ENCODE measurements around the gene PTPRQ.

DNA sequence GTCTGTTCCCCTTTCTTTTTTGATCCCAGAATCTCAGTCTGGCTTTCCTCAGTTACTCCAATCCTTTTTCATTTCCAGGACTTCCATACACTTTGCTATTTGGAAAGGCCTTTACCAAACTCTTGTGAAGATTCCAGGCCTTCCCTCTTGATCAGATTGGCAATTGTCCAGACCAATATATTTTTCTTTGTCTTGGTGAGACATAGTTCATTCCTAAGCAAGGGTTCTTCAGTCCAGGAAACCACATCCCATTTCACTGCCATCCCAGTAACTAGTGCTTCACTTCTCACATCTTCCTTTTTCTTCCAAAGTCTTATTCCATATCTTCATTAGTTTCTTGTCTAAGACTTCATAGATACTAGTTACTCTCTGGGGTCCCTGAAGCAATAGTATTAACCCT lies 2.1 kb upstream of the PTPRQ start:
- TF ChIP-seq, protein P1, sequence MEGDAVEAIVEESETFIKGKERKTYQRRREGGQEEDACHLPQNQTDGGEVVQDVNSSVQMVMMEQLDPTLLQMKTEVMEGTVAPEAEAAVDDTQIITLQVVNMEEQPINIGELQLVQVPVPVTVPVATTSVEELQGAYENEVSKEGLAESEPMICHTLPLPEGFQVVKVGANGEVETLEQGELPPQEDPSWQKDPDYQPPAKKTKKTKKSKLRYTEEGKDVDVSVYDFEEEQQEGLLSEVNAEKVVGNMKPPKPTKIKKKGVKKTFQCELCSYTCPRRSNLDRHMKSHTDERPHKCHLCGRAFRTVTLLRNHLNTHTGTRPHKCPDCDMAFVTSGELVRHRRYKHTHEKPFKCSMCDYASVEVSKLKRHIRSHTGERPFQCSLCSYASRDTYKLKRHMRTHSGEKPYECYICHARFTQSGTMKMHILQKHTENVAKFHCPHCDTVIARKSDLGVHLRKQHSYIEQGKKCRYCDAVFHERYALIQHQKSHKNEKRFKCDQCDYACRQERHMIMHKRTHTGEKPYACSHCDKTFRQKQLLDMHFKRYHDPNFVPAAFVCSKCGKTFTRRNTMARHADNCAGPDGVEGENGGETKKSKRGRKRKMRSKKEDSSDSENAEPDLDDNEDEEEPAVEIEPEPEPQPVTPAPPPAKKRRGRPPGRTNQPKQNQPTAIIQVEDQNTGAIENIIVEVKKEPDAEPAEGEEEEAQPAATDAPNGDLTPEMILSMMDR (IDR thresholded peaks at IDR 0.05; ENCODE audit: borderline replicate concordance, extremely low read depth, low read length, poor library complexity, severe bottlenecking), result no peak
- no peak for TF ChIP-seq EZH2 (IDR thresholded peaks at IDR 0.05; ENCODE audit: borderline replicate concordance, low read depth, low read length, severe bottlenecking)

Data from DND-41 (cell line).